NCI-H187 (cell line): ENCODE data around the gene NDUFS8.

Experiments
- DNase-seq, 2 experiments: peaks; one replicate each; lab custom pipeline; 2025; lab: John Stamatoyannopoulos, UW

NDUFS8 gene

GRCh38 chr11:68080860-68081259, 50.4 kb downstream of the NDUFS8 start:
- no peak for DNase-seq

- no peak for DNase-seq
Observed at GRCh38 chr11:68081691-68082090, 51.2 kb downstream of the NDUFS8 start.

GRCh38 chr11:68082481-68082880, 52.0 kb downstream of the NDUFS8 start:
- DNase-seq, result no peak

GRCh38 chr11:68083517-68083916, 53.0 kb downstream of the NDUFS8 start:
- no peak for DNase-seq
